ENCODE results near the gene IFI30.

DNA sequence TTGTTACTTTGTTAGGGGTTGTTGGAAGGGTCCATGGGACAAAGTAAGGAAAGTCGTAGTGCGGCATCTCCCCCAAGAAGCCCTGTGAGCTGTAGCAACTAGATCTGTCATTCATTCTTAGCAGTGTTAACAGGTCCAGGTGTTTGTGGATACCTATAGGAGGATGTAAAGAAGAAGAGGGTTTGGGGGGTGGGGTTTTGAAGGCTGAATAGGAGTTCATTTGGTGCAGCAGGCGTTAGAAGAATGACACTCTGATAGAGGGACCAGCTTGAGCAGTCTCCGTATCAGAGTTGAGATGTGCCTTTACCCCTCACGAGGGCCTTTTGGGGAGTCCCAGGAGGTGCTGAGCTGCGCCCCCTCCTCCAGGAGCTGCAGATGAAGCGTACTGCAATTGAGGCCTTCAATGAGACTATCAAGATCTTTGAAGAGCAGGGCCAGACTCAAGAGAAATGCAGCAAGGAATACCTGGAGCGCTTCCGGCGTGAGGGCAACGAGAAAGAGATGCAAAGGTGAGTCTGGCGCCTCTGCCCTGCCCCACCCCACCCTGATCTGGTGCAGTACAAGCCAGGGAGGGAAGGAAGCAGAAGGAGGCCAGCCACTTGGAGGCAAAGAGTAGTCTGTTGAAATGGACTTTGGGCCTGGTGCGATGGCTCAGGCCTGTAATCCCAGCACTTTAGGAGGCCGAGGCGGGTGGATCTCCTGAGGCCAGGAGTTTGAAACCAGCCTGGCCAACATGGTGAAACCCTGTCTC, 7.6 kb upstream of the IFI30 start:
- TF ChIP-seq POLR2A (IDR thresholded peaks at IDR 0.05) = no peak
- TF ChIP-seq, protein P1, sequence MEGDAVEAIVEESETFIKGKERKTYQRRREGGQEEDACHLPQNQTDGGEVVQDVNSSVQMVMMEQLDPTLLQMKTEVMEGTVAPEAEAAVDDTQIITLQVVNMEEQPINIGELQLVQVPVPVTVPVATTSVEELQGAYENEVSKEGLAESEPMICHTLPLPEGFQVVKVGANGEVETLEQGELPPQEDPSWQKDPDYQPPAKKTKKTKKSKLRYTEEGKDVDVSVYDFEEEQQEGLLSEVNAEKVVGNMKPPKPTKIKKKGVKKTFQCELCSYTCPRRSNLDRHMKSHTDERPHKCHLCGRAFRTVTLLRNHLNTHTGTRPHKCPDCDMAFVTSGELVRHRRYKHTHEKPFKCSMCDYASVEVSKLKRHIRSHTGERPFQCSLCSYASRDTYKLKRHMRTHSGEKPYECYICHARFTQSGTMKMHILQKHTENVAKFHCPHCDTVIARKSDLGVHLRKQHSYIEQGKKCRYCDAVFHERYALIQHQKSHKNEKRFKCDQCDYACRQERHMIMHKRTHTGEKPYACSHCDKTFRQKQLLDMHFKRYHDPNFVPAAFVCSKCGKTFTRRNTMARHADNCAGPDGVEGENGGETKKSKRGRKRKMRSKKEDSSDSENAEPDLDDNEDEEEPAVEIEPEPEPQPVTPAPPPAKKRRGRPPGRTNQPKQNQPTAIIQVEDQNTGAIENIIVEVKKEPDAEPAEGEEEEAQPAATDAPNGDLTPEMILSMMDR (IDR thresholded peaks at IDR 0.05) = no peak

Measured in esophagus squamous epithelium (tissue), 4 donors.